ENCODE data around the gene IL32. TPM values are rescaled to one million over a fixed set of nuclear protein-coding genes. Genes with fewer than 3 reads are reported as not detected.

The IL32 gene
- total and polyA plus RNA-seq, 2 donors, result 175 to 343 TPM

- H3K9me3 ChIP-seq (ENCODE audit: control insufficient read depth in 2 of 2, insufficient read depth in 1 of 2, low read length in 1 of 2), result peaks cover 0 to 11% of the 10 kb centered on the region in 2 donors
- no peak overlapping the region for H3K27ac ChIP-seq (ENCODE audit: low read depth in 1 of 2, low read length in 1 of 2)
- no peaks in the 10 kb centered on the region for H3K27me3 ChIP-seq (ENCODE audit: control insufficient read depth in 2 of 2, insufficient read depth in 1 of 2, low read length in 1 of 2)
- H3K4me3 ChIP-seq (ENCODE audit: low read length in 2 of 2), result no peak overlapping the region
- H3K36me3 ChIP-seq (ENCODE audit: control insufficient read depth in 2 of 2, insufficient read depth in 2 of 2, low read length in 1 of 2), result no peaks in the 10 kb centered on the region
- H3K4me1 ChIP-seq (ENCODE audit: control insufficient read depth in 2 of 2, insufficient read depth in 2 of 2, low read length in 2 of 2), result peaks cover 15 to 60% of the 10 kb centered on the region in 2 donors
- DNase-seq (ENCODE audit: low read depth in 6 of 9, low spot score in 9 of 9), result no peak
- WGBS, result 95% methylated on average over 7 of the region's 7 CpGs
Measured at GRCh38 chr16:3088450-3088849, 23.0 kb downstream of the IL32 start.

- no peaks in the 10 kb centered on the region for H3K27me3 ChIP-seq (ENCODE audit: control insufficient read depth in 2 of 2, insufficient read depth in 1 of 2, low read length in 1 of 2)
- H3K36me3 ChIP-seq (ENCODE audit: control insufficient read depth in 2 of 2, insufficient read depth in 2 of 2, low read length in 1 of 2), result no peaks in the 10 kb centered on the region
- H3K4me3 ChIP-seq (ENCODE audit: low read length in 2 of 2), result no peak overlapping the region
- H3K27ac ChIP-seq (ENCODE audit: low read depth in 1 of 2, low read length in 1 of 2), result no peak overlapping the region
- H3K4me1 ChIP-seq (ENCODE audit: control insufficient read depth in 2 of 2, insufficient read depth in 2 of 2, low read length in 2 of 2), result peaks cover 15 to 59% of the 10 kb centered on the region in 2 donors
- 97% methylated on average over 71 of the region's 71 CpGs for WGBS
- H3K9me3 ChIP-seq (ENCODE audit: control insufficient read depth in 2 of 2, insufficient read depth in 1 of 2, low read length in 1 of 2), result peaks cover 0 to 11% of the 10 kb centered on the region in 2 donors
- no peak for DNase-seq (ENCODE audit: low read depth in 6 of 9, low spot score in 9 of 9)
Measured at GRCh38 chr16:3088925-3089716, 23.7 kb downstream of the IL32 start.

- no peak for DNase-seq (ENCODE audit: low read depth in 6 of 9, low spot score in 9 of 9)
- peaks cover 15 to 53% of the 10 kb centered on the region in 2 donors for H3K4me1 ChIP-seq (ENCODE audit: control insufficient read depth in 2 of 2, insufficient read depth in 2 of 2, low read length in 2 of 2)
- 99% methylated on average over 81 of the region's 81 CpGs for WGBS
Measured at GRCh38 chr16:3089717-3090592, 24.5 kb downstream of the IL32 start.

GRCh38 chr16:3091551-3091950 is 26.1 kb downstream of the IL32 start:
- peaks cover 0 to 11% of the 10 kb centered on the region in 2 donors for H3K9me3 ChIP-seq (ENCODE audit: control insufficient read depth in 2 of 2, insufficient read depth in 1 of 2, low read length in 1 of 2)
- H3K27ac ChIP-seq (ENCODE audit: low read depth in 1 of 2, low read length in 1 of 2), result no peak overlapping the region
- no peak for DNase-seq (ENCODE audit: low read depth in 6 of 9, low spot score in 9 of 9)
- 97% methylated on average over 8 of the region's 8 CpGs for WGBS
- no peaks in the 10 kb centered on the region for H3K36me3 ChIP-seq (ENCODE audit: control insufficient read depth in 2 of 2, insufficient read depth in 2 of 2, low read length in 1 of 2)
- H3K4me1 ChIP-seq (ENCODE audit: control insufficient read depth in 2 of 2, insufficient read depth in 2 of 2, low read length in 2 of 2), result peaks cover 20 to 50% of the 10 kb centered on the region in 2 donors
- no peaks in the 10 kb centered on the region for H3K27me3 ChIP-seq (ENCODE audit: control insufficient read depth in 2 of 2, insufficient read depth in 1 of 2, low read length in 1 of 2)
- H3K4me3 ChIP-seq (ENCODE audit: low read length in 2 of 2), result no peak overlapping the region

More at GRCh38 chr16:3089717-3090592, 24.5 kb downstream of the IL32 start:
- Histone ChIP-seq H3K4me3 (ENCODE audit: low read length in 2 of 2) (no peak overlapping the region), H3K27me3 (ENCODE audit: control insufficient read depth in 2 of 2, insufficient read depth in 1 of 2, low read length in 1 of 2) (no peaks in the 10 kb centered on the region), H3K36me3 (ENCODE audit: control insufficient read depth in 2 of 2, insufficient read depth in 2 of 2, low read length in 1 of 2) (no peaks in the 10 kb centered on the region), H3K9me3 (ENCODE audit: control insufficient read depth in 2 of 2, insufficient read depth in 1 of 2, low read length in 1 of 2) (peaks cover 0 to 11% of the 10 kb centered on the region in 2 donors), H3K27ac (ENCODE audit: low read depth in 1 of 2, low read length in 1 of 2) (no peak overlapping the region)

GRCh38 chr16:3092501-3092941 is 27.1 kb downstream of the IL32 start:
- WGBS, result 95% methylated on average over 20 of the region's 20 CpGs
- Histone ChIP-seq H3K4me3 (ENCODE audit: low read length in 2 of 2) (no peak overlapping the region), H3K9me3 (ENCODE audit: control insufficient read depth in 2 of 2, insufficient read depth in 1 of 2, low read length in 1 of 2) (peaks cover 0 to 11% of the 10 kb centered on the region in 2 donors), H3K36me3 (ENCODE audit: control insufficient read depth in 2 of 2, insufficient read depth in 2 of 2, low read length in 1 of 2) (no peaks in the 10 kb centered on the region), H3K4me1 (ENCODE audit: control insufficient read depth in 2 of 2, insufficient read depth in 2 of 2, low read length in 2 of 2) (peaks cover 11 to 48% of the 10 kb centered on the region in 2 donors), H3K27ac (ENCODE audit: low read depth in 1 of 2, low read length in 1 of 2) (no peak overlapping the region), H3K27me3 (ENCODE audit: control insufficient read depth in 2 of 2, insufficient read depth in 1 of 2, low read length in 1 of 2) (peaks cover 0 to 6% of the 10 kb centered on the region in 2 donors)
- DNase-seq (ENCODE audit: low read depth in 6 of 9, low spot score in 9 of 9), result no peak

- H3K27ac ChIP-seq (ENCODE audit: low read depth in 1 of 2, low read length in 1 of 2), result no peak overlapping the region
- H3K27me3 ChIP-seq (ENCODE audit: control insufficient read depth in 2 of 2, insufficient read depth in 1 of 2, low read length in 1 of 2), result peaks cover 0 to 24% of the 10 kb centered on the region in 2 donors
- H3K4me1 ChIP-seq (ENCODE audit: control insufficient read depth in 2 of 2, insufficient read depth in 2 of 2, low read length in 2 of 2), result peaks cover 9 to 55% of the 10 kb centered on the region in 2 donors
- H3K36me3 ChIP-seq (ENCODE audit: control insufficient read depth in 2 of 2, insufficient read depth in 2 of 2, low read length in 1 of 2), result no peaks in the 10 kb centered on the region
- WGBS, result 94% methylated on average over 22 of the region's 22 CpGs
- H3K9me3 ChIP-seq (ENCODE audit: control insufficient read depth in 2 of 2, insufficient read depth in 1 of 2, low read length in 1 of 2), result peaks cover 0 to 8% of the 10 kb centered on the region in 2 donors
- no peak overlapping the region for H3K4me3 ChIP-seq (ENCODE audit: low read length in 2 of 2)
- DNase-seq (ENCODE audit: low read depth in 6 of 9, low spot score in 9 of 9), result peak in 1 of 9 donors; percentile 56
Measured at GRCh38 chr16:3094289-3095027, 29.0 kb downstream of the IL32 start.

- DNase-seq (ENCODE audit: low read depth in 6 of 9, low spot score in 9 of 9), result peak in 1 of 9 donors; percentile 52
- Histone ChIP-seq H3K9me3 (ENCODE audit: control insufficient read depth in 2 of 2, insufficient read depth in 1 of 2, low read length in 1 of 2) (no peaks in the 10 kb centered on the region), H3K4me1 (ENCODE audit: control insufficient read depth in 2 of 2, insufficient read depth in 2 of 2, low read length in 2 of 2) (peaks cover 17 to 67% of the 10 kb centered on the region in 2 donors), H3K27ac (ENCODE audit: low read depth in 1 of 2, low read length in 1 of 2) (no peak overlapping the region), H3K27me3 (ENCODE audit: control insufficient read depth in 2 of 2, insufficient read depth in 1 of 2, low read length in 1 of 2) (peaks cover 0 to 29% of the 10 kb centered on the region in 2 donors), H3K4me3 (ENCODE audit: low read length in 2 of 2) (no peak overlapping the region), H3K36me3 (ENCODE audit: control insufficient read depth in 2 of 2, insufficient read depth in 2 of 2, low read length in 1 of 2) (no peaks in the 10 kb centered on the region)
- WGBS, result 16% methylated on average over 4 of the region's 4 CpGs
Measured at GRCh38 chr16:3095869-3096268, 30.4 kb downstream of the IL32 start.

- 96% methylated on average over 6 of the region's 6 CpGs for WGBS
- Histone ChIP-seq H3K27ac (ENCODE audit: low read depth in 1 of 2, low read length in 1 of 2) (no peak overlapping the region), H3K9me3 (ENCODE audit: control insufficient read depth in 2 of 2, insufficient read depth in 1 of 2, low read length in 1 of 2) (no peaks in the 10 kb centered on the region), H3K4me3 (ENCODE audit: low read length in 2 of 2) (no peak overlapping the region), H3K27me3 (ENCODE audit: control insufficient read depth in 2 of 2, insufficient read depth in 1 of 2, low read length in 1 of 2) (peaks cover 0 to 29% of the 10 kb centered on the region in 2 donors), H3K4me1 (ENCODE audit: control insufficient read depth in 2 of 2, insufficient read depth in 2 of 2, low read length in 2 of 2) (peaks cover 20 to 67% of the 10 kb centered on the region in 2 donors), H3K36me3 (ENCODE audit: control insufficient read depth in 2 of 2, insufficient read depth in 2 of 2, low read length in 1 of 2) (no peaks in the 10 kb centered on the region)
- DNase-seq (ENCODE audit: low read depth in 6 of 9, low spot score in 9 of 9), result no peak
Measured at GRCh38 chr16:3096362-3096761, 30.9 kb downstream of the IL32 start.

Data from thymus (tissue), 11 donors.